Hepatocyte (in vitro differentiated cells): Measurements from ENCODE around the gene SORL1. TPM values are rescaled to one million over a fixed set of nuclear protein-coding genes. Genes with fewer than 3 reads are reported as not detected.
A peak's percentile ranks its signal among the peaks of the same experiment; 100 is the strongest.

ENCODE experiments used
- DNase-seq: peaks from one replicate; pipeline ENCODE4 v3.0.0-alpha.2; 2016; ENCODE audit warnings: low spot score
- H2AFZ ChIP-seq: fragments of 200-600 bp; sonication (generic); 2 replicates; pipeline ENCODE4 v1.6.0; 2016; ENCODE audit warnings: antibody characterized with exemption, mild to moderate bottlenecking
- H3K27ac ChIP-seq: fragments of 200-600 bp; sonication (generic); 2 replicates; pipeline ENCODE4 v1.5.1; 2016; ENCODE audit warnings: mild to moderate bottlenecking
- H3K27me3 ChIP-seq: fragments of 200-600 bp; sonication (generic); 2 replicates; pipeline ENCODE4 v1.6.1; 2016
- H3K36me3 ChIP-seq: fragments of 200-600 bp; sonication (generic); replicated peaks from 2 replicates; pipeline ENCODE4 v1.5.1; 2016; ENCODE audit warnings: low read depth; ENCODE audit not compliant: insufficient read depth
- H3K4me1 ChIP-seq: fragments of 200-600 bp; sonication (generic); 2 replicates; pipeline ENCODE4 v1.5.1; 2016; ENCODE audit warnings: mild to moderate bottlenecking, moderate library complexity; ENCODE audit not compliant: insufficient read depth
- H3K4me2 ChIP-seq: fragments of 200-600 bp; sonication (generic); 2 replicates; pipeline ENCODE4 v1.6.0; 2016
- H3K4me3 ChIP-seq: fragments of 200-600 bp; sonication (generic); 2 replicates; pipeline ENCODE4 v1.5.1; 2016; ENCODE audit warnings: mild to moderate bottlenecking
- H3K79me2 ChIP-seq: fragments of 200-600 bp; sonication (generic); 2 replicates; pipeline ENCODE4 v1.6.0; 2017; ENCODE audit warnings: mild to moderate bottlenecking
- H3K9me2 ChIP-seq: fragments of 200-600 bp; sonication (generic); replicated peaks from 2 replicates; pipeline ENCODE4 v1.6.0; 2017; ENCODE audit warnings: mild to moderate bottlenecking; ENCODE audit not compliant: insufficient read depth
- H3K9me3 ChIP-seq: fragments of 200-600 bp; sonication (generic); 2 replicates; pipeline ENCODE4 v1.5.1; 2016; ENCODE audit warnings: low read depth, mild to moderate bottlenecking
- H4K20me1 ChIP-seq: fragments of 200-600 bp; sonication (generic); 2 replicates; pipeline ENCODE4 v1.6.0; 2016; ENCODE audit warnings: mild to moderate bottlenecking; ENCODE audit not compliant: insufficient read depth, poor library complexity, severe bottlenecking
- CTCF ChIP-seq: fragments of 200-600 bp; sonication (generic); IDR thresholded peaks from 2 replicates; pipeline ENCODE4 v1.5.1; 2016; ENCODE audit warnings: antibody characterized with exemption, mild to moderate bottlenecking; ENCODE audit not compliant: poor library complexity
- EZH2 ChIP-seq: fragments of 200-600 bp; sonication (generic); IDR thresholded peaks from 2 replicates; pipeline ENCODE4 v1.6.1; 2016; ENCODE audit warnings: antibody characterized with exemption, mild to moderate bottlenecking, borderline replicate concordance
- EZH2phosphoT487 ChIP-seq: fragments of 200-600 bp; sonication (generic); IDR thresholded peaks from one replicate; pipeline ENCODE4 v1.6.1; 2018; ENCODE audit warnings: antibody characterized with exemption, mild to moderate bottlenecking, low read depth, moderate library complexity; ENCODE audit not compliant: unreplicated experiment, severe bottlenecking
- WGBS: methylation state at CpG from one replicate; pipeline ENCODE4 v1.1.6; 2016; ENCODE audit warnings: low lambda C conversion rate; ENCODE audit errors: missing lambda C conversion rate; 5-methylcytosine and 5-hydroxymethylcytosine counted together
- polyA plus RNA-seq: library from polyadenylated mRNA; unstranded; fragments of >200 nt; fragmentation: Nextera tagmentation; extraction: Ambion mirVana; gene quantifications from 2 replicates; pipeline ENCODE4 v1.2.1, GENCODE V29; 2016
- total RNA-seq: library from RNA; depleted of rRNA; stranded (reverse); fragments of >200 nt; gene quantifications from 2 replicates; pipeline ENCODE4 v1.2.3, GENCODE V29; 2014

SORL1 gene
- total and polyA plus RNA-seq, 2 experiments from 2014 or later: 13.5 to 26.5 TPM

DNA sequence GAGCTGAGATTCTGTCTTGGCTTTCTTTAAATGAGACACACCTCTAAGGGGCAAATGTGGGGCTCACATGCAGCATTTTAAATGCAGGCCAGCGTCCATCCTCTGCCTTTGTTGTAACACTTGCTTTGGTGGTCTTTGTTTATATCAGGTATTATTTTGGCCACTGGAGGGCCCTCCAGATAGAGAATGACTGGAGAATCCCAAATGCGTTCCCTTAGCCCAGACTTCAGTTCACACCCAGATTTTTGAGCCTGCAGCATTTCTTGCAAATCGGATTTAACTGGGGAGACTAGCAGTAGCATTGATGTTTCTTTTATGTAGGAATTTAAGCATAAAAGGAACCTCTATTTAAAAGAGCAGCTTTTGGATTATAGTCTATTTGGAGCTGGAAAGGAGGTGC lies 200.9 kb downstream of the SORL1 start:
- Histone ChIP-seq H3K27me3 (no peaks in the 10 kb centered on the region), H3K4me1 (peaks cover 30% of the 10 kb centered on the region), H3K4me3 (no peak overlapping the region), H3K79me2 (no peaks in the 10 kb centered on the region), H3K27ac (no peak overlapping the region), H2AFZ (no peak overlapping the region), H3K36me3 (no peaks in the 10 kb centered on the region), H3K4me2 (no peak overlapping the region), H3K9me2 (no peaks in the 10 kb centered on the region), H4K20me1 (no peaks in the 10 kb centered on the region), H3K9me3 (no peaks in the 10 kb centered on the region)
- peak; percentile 46 for DNase-seq
- TF ChIP-seq EZH2 (no peak), EZH2phosphoT487 (no peak), CTCF (peak; percentile 50)
- 33% methylated on average over 3 of the region's 3 CpGs for WGBS

DNA sequence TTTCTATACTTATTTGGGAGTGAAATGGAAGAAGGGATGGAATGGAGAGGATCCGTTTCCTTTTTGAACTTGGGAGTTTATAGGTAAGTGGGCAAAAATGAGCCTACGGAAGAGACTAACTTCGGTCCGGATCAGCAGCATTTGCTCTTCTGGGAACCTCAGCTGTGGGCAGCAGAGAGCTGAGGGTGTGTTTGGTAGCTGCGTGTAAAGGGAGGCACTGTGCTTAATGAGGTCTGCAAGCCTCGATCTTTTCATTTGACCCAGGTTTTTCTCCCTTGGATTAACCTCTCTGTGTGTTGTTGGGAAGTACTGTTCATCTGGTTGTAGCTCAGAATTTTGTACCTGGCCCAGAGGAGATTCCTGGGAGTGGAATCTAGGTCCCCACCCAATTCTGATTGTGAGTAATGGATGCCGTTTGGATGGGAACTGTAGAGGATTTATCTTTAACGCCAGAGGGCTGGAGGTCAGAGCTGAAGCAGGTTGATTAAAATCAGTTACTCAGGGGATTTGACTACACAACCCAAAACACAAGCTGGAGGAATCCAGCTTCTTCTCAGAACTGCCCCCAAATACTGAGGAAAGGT lies 202.2 kb downstream of the SORL1 start:
- Histone ChIP-seq H4K20me1 (no peaks in the 10 kb centered on the region), H3K36me3 (no peaks in the 10 kb centered on the region), H3K9me3 (no peaks in the 10 kb centered on the region), H3K9me2 (no peaks in the 10 kb centered on the region), H2AFZ (peak overlapping the region; percentile 37), H3K79me2 (no peaks in the 10 kb centered on the region), H3K27me3 (no peaks in the 10 kb centered on the region), H3K4me1 (peaks cover 30% of the 10 kb centered on the region), H3K27ac (peak overlapping the region; percentile 93), H3K4me3 (no peak overlapping the region), H3K4me2 (peak overlapping the region; percentile 72)
- DNase-seq: no peak
- no peak for TF ChIP-seq CTCF
- WGBS: 55% methylated on average over 8 of the region's 8 CpGs

DNA sequence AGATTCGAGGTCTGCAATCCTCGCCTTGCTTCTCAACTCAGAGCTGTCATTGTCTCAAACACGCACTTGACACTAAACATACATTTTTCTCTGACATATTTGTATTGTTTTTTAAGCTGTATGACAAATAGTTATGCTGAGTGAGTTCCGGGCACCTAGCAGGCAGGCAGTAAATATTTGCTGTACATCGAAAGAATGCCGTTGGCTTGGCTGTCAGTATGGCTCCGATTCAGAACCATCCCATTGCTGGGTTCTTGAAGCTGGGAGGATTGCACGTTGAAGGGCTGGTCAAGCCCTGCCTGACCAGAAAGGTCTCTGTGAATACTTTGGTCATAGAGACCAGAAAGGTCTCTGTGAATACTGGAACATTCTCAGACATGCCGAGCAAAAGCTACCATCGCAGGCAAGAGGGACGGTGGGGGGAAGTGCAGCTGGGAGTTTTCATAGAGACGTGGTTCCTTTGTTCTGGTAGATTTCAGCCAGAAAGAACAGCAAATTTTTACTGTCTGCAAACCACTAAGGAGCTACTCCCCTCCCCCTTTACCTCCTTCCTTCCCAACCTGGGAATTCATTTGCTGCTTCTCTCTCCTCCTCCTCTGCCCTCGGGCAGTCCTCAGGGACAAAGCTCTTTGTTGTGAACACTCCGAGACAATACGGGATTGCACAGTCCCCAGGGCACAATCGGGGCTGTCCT lies 202.9 kb downstream of the SORL1 start:
- 16% methylated on average over 16 of the region's 16 CpGs for WGBS
- Histone ChIP-seq H3K27me3 (no peaks in the 10 kb centered on the region), H3K9me3 (no peaks in the 10 kb centered on the region), H3K79me2 (no peaks in the 10 kb centered on the region), H2AFZ (peak overlapping the region; percentile 37), H3K9me2 (no peaks in the 10 kb centered on the region), H3K4me2 (peak overlapping the region; percentile 72), H4K20me1 (no peaks in the 10 kb centered on the region), H3K36me3 (no peaks in the 10 kb centered on the region), H3K27ac (peak overlapping the region; percentile 93), H3K4me3 (peak overlapping the region; percentile 18), H3K4me1 (peaks cover 27% of the 10 kb centered on the region)
- DNase-seq: peak; percentile 35
- no peak for TF ChIP-seq EZH2phosphoT487
- no peak for TF ChIP-seq CTCF
- no peak for TF ChIP-seq EZH2
